GM18909 (cell line): ENCODE measurements around the gene ENOX1.

Experiments used
- ATAC-seq: cut with Tn5 transposase; IDR thresholded peaks from one replicate; pipeline ENCODE4 v1.9.1; 2021; ENCODE audit warnings: mild to moderate bottlenecking; ENCODE audit not compliant: unreplicated experiment, poor library complexity

ENOX1 gene

GRCh38 chr13:43564952-43565351, 221.8 kb downstream of the ENOX1 start:
- ATAC-seq, result no peak

GRCh38 chr13:43561081-43561480, 225.7 kb downstream of the ENOX1 start:
- no peak for ATAC-seq

GRCh38 chr13:43558939-43559338, 227.8 kb downstream of the ENOX1 start:
- ATAC-seq, result no peak

GRCh38 chr13:43558326-43558725, 228.4 kb downstream of the ENOX1 start:
- no peak for ATAC-seq

GRCh38 chr13:43555667-43556066, 231.1 kb downstream of the ENOX1 start:
- ATAC-seq, result no peak

- no peak for ATAC-seq
These were observed 234.8 kb downstream of the ENOX1 start for GRCh38 chr13:43551897-43552456.

GRCh38 chr13:43546816-43547215, 240.0 kb downstream of the ENOX1 start:
- ATAC-seq, result no peak

- no peak for ATAC-seq
These were observed 240.5 kb downstream of the ENOX1 start for GRCh38 chr13:43546251-43546650.

- no peak for ATAC-seq
These were observed 241.4 kb downstream of the ENOX1 start for GRCh38 chr13:43545317-43545874.

- no peak for ATAC-seq
These were observed 242.1 kb downstream of the ENOX1 start for GRCh38 chr13:43544631-43545030.

- ATAC-seq, result no peak
These were observed 242.8 kb downstream of the ENOX1 start for GRCh38 chr13:43544011-43544410.

GRCh38 chr13:43543331-43543730, 243.4 kb downstream of the ENOX1 start:
- no peak for ATAC-seq

- no peak for ATAC-seq
These were observed 249.6 kb downstream of the ENOX1 start for GRCh38 chr13:43537124-43537523.

- ATAC-seq, result no peak
These were observed 257.0 kb downstream of the ENOX1 start for GRCh38 chr13:43529796-43530195.

- no peak for ATAC-seq
These were observed 257.8 kb downstream of the ENOX1 start for GRCh38 chr13:43528992-43529391.

GRCh38 chr13:43522788-43523187, 264.0 kb downstream of the ENOX1 start:
- no peak for ATAC-seq

- no peak for ATAC-seq
These were observed 266.4 kb downstream of the ENOX1 start for GRCh38 chr13:43520351-43520750.

GRCh38 chr13:43518833-43519232, 267.9 kb downstream of the ENOX1 start:
- ATAC-seq, result no peak

- ATAC-seq, result no peak
These were observed 270.4 kb downstream of the ENOX1 start for GRCh38 chr13:43516401-43516833.

- ATAC-seq, result no peak
These were observed 271.2 kb downstream of the ENOX1 start for GRCh38 chr13:43515531-43515930.

GRCh38 chr13:43514311-43514710, 272.5 kb downstream of the ENOX1 start:
- no peak for ATAC-seq

GRCh38 chr13:43512221-43512620, 274.6 kb downstream of the ENOX1 start:
- no peak for ATAC-seq
